GM12878 (cell line): Measurements from ENCODE around the gene CCDC17. TPM values are rescaled to one million over a fixed set of nuclear protein-coding genes. Genes with fewer than 3 reads are reported as not detected.

ENCODE experiments used
- BHLHE40 ChIP-seq, 2 experiments: fragments of 450-650 bp in 1 of 2; IDR thresholded peaks; 2 replicates each; pipeline ENCODE4 v1.6.1; 2011 to 2017; ENCODE audit warnings: low read depth in 2 of 2, borderline replicate concordance in 1 of 2, improper control_type of control experiment in 1 of 2, low read length in 1 of 2, mild to moderate bottlenecking in 1 of 2
- CBFB ChIP-seq: IDR thresholded peaks from 2 replicates; pipeline ENCODE4 v1.6.1; 2016; ENCODE audit warnings: antibody characterized with exemption, low read depth
- EZH2 ChIP-seq: IDR thresholded peaks from 2 replicates; pipeline ENCODE4 v1.6.1; 2012; ENCODE audit warnings: low read depth, mild to moderate bottlenecking, control low read depth, inconsistent platforms, low read length, borderline replicate concordance; ENCODE audit not compliant: control insufficient read depth
- JUND ChIP-seq: IDR thresholded peaks from 2 replicates; pipeline ENCODE4 v1.6.1; 2012; ENCODE audit warnings: low read depth, mild to moderate bottlenecking, low read length, improper control_type of control experiment, moderate library complexity
- NFXL1 ChIP-seq: fragments of 450-650 bp; IDR thresholded peaks from 2 replicates; pipeline ENCODE4 v1.6.1; 2017; ENCODE audit warnings: antibody characterized with exemption, mild to moderate bottlenecking, borderline replicate concordance
- NRF1 ChIP-seq: conservative IDR thresholded peaks from 2 replicates; pipeline ENCODE4 v1.6.1; 2011; ENCODE audit warnings: mild to moderate bottlenecking, low read depth, low read length, improper control_type of control experiment
- PAX5 ChIP-seq: IDR thresholded peaks from 2 replicates; pipeline ENCODE4 v1.6.1; 2011; ENCODE audit warnings: low read depth, low read length, borderline replicate concordance
- POLR2A ChIP-seq: IDR thresholded peaks from 2 replicates; pipeline ENCODE4 v1.6.1; 2011; ENCODE audit warnings: low read depth, mild to moderate bottlenecking, low read length
- POU2F2 ChIP-seq: IDR thresholded peaks from 3 replicates; pipeline ENCODE4 v1.6.1; 2011; ENCODE audit warnings: low read depth, mild to moderate bottlenecking, low read length, borderline replicate concordance
- RAD51 ChIP-seq: fragments of 450-650 bp; IDR thresholded peaks from 2 replicates; pipeline ENCODE4 v1.6.1; 2016; ENCODE audit warnings: moderate library complexity, mild to moderate bottlenecking, inconsistent platforms
- SMAD1 ChIP-seq: fragments of 450-650 bp; IDR thresholded peaks from 2 replicates; pipeline ENCODE4 v1.6.1; 2018; ENCODE audit warnings: mild to moderate bottlenecking, low read depth; ENCODE audit not compliant: partially characterized antibody
- SMAD5 ChIP-seq: IDR thresholded peaks from 2 replicates; pipeline ENCODE4 v1.6.1; 2016; ENCODE audit warnings: antibody characterized with exemption, low read depth
- SP1 ChIP-seq: IDR thresholded peaks from one replicate; pipeline ENCODE4 v1.6.1; 2011; ENCODE audit warnings: low read depth, low read length
- polyA plus RNA-seq, 11 experiments: library from polyadenylated mRNA; depleted of rRNA in 4 of 11; unstranded in 6 of 11; stranded (reverse) in 5 of 11; fragments of >200 nt; fragmentation: Nextera tagmentation in 4 of 11; fragmentation: Illumina TruSeq in 1 of 11; extraction: Ambion mirVana in 4 of 11; extraction: Trizol in 1 of 11; gene quantifications; 1 replicate in 1 of 11; 2 replicates in 10 of 11; pipeline versions ENCODE4 v1.2.1 to v1.2.3, GENCODE V29; 2011 to 2016; ENCODE audit warnings: inconsistent platforms in 2 of 11, missing spikeins in 2 of 11, low read depth in 1 of 11
- total RNA-seq, 4 experiments: library from RNA; depleted of rRNA in 3 of 4; stranded (reverse); fragments of >200 nt in 3 of 4; fragmentation: Illumina TruSeq in 1 of 4; extraction: Trizol in 1 of 4; gene quantifications; 2 replicates each; pipeline versions ENCODE4 v1.2.1 to v1.2.3, GENCODE V29; 2013 to 2021
- TF ChIP-seq, protein P1 (sequence below): IDR thresholded peaks from 2 replicates; pipeline ENCODE4 v1.6.1; 2011; ENCODE audit warnings: borderline replicate concordance, low read depth, mild to moderate bottlenecking, moderate library complexity, low read length; ENCODE audit not compliant: insufficient read depth, poor library complexity, severe bottlenecking
- TF ChIP-seq, protein P2 (sequence below): fragments of 450-650 bp; IDR thresholded peaks from 2 replicates; pipeline ENCODE4 v1.6.1; 2017; ENCODE audit warnings: borderline replicate concordance
- TF ChIP-seq, protein P3 (sequence below): fragments of 150-350 bp; IDR thresholded peaks from 2 replicates; pipeline ENCODE4 v1.6.1; 2014; ENCODE audit warnings: mild to moderate bottlenecking, low read depth, low read length
- TF ChIP-seq, protein P4 (sequence below): fragments of 150-350 bp; IDR thresholded peaks from 2 replicates; pipeline ENCODE4 v1.6.1; 2016; ENCODE audit warnings: low read depth, low read length
- TF ChIP-seq, protein P5 (sequence below): fragments of 450-650 bp; IDR thresholded peaks from 2 replicates; pipeline ENCODE4 v1.6.1; 2018; ENCODE audit warnings: mild to moderate bottlenecking, low read depth, moderate library complexity; ENCODE audit not compliant: partially characterized antibody

The CCDC17 gene
- total and polyA plus RNA-seq, 10 of the 15 experiments (the other 5 are each of a cell fraction or from before 2014, with no cell fraction given) = 0.15 to 1.9 (median 0.69) TPM

DNA sequence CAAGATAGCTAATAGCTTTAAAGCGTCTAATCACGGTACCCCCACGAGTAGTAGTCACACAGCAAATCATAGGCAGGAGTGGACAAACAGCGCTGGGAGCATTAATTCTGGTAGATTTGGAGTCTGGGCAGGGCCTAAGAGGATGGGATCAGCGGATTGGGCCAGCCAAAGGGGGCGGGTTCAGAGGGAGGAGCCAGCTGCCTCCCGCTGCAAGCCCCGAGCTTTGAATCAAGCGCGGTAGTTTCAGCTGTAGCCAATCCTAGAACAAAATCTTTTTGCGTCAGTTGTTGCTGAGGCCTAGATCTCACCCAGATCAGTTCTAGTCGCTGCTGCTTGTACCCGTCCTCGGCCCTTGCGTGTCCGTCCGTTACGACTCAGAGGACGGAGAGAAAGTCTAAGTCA, 40.6 kb downstream of the CCDC17 start (continued):
- TF ChIP-seq NFXL1 (no peak), EZH2 (no peak), CBFB (no peak), SP1 (peak; percentile 53), RAD51 (no peak), NRF1 (no peak), POLR2A (no peak), PAX5 (no peak), BHLHE40 (IDR thresholded peaks at IDR 0.05; ENCODE audit: borderline replicate concordance in 1 of 2, low read depth in 2 of 2, low read length in 1 of 2) (peak; percentile 36 to 61; a peak in 3 of 4 replicates), SMAD1 (no peak), SMAD5 (no peak), POU2F2 (peak; percentile 52; the same call in 1 of the 3 replicates), JUND (no peak)
- TF ChIP-seq, protein P1, sequence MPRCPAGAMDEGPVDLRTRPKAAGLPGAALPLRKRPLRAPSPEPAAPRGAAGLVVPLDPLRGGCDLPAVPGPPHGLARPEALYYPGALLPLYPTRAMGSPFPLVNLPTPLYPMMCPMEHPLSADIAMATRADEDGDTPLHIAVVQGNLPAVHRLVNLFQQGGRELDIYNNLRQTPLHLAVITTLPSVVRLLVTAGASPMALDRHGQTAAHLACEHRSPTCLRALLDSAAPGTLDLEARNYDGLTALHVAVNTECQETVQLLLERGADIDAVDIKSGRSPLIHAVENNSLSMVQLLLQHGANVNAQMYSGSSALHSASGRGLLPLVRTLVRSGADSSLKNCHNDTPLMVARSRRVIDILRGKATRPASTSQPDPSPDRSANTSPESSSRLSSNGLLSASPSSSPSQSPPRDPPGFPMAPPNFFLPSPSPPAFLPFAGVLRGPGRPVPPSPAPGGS = no peak
- TF ChIP-seq, protein P2, sequence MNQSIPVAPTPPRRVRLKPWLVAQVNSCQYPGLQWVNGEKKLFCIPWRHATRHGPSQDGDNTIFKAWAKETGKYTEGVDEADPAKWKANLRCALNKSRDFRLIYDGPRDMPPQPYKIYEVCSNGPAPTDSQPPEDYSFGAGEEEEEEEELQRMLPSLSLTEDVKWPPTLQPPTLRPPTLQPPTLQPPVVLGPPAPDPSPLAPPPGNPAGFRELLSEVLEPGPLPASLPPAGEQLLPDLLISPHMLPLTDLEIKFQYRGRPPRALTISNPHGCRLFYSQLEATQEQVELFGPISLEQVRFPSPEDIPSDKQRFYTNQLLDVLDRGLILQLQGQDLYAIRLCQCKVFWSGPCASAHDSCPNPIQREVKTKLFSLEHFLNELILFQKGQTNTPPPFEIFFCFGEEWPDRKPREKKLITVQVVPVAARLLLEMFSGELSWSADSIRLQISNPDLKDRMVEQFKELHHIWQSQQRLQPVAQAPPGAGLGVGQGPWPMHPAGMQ = no peak
- TF ChIP-seq, protein P3, sequence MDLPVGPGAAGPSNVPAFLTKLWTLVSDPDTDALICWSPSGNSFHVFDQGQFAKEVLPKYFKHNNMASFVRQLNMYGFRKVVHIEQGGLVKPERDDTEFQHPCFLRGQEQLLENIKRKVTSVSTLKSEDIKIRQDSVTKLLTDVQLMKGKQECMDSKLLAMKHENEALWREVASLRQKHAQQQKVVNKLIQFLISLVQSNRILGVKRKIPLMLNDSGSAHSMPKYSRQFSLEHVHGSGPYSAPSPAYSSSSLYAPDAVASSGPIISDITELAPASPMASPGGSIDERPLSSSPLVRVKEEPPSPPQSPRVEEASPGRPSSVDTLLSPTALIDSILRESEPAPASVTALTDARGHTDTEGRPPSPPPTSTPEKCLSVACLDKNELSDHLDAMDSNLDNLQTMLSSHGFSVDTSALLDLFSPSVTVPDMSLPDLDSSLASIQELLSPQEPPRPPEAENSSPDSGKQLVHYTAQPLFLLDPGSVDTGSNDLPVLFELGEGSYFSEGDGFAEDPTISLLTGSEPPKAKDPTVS = no peak
- TF ChIP-seq, protein P4, sequence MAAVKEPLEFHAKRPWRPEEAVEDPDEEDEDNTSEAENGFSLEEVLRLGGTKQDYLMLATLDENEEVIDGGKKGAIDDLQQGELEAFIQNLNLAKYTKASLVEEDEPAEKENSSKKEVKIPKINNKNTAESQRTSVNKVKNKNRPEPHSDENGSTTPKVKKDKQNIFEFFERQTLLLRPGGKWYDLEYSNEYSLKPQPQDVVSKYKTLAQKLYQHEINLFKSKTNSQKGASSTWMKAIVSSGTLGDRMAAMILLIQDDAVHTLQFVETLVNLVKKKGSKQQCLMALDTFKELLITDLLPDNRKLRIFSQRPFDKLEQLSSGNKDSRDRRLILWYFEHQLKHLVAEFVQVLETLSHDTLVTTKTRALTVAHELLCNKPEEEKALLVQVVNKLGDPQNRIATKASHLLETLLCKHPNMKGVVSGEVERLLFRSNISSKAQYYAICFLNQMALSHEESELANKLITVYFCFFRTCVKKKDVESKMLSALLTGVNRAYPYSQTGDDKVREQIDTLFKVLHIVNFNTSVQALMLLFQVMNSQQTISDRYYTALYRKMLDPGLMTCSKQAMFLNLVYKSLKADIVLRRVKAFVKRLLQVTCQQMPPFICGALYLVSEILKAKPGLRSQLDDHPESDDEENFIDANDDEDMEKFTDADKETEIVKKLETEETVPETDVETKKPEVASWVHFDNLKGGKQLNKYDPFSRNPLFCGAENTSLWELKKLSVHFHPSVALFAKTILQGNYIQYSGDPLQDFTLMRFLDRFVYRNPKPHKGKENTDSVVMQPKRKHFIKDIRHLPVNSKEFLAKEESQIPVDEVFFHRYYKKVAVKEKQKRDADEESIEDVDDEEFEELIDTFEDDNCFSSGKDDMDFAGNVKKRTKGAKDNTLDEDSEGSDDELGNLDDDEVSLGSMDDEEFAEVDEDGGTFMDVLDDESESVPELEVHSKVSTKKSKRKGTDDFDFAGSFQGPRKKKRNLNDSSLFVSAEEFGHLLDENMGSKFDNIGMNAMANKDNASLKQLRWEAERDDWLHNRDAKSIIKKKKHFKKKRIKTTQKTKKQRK = no peak
- TF ChIP-seq, protein P5, sequence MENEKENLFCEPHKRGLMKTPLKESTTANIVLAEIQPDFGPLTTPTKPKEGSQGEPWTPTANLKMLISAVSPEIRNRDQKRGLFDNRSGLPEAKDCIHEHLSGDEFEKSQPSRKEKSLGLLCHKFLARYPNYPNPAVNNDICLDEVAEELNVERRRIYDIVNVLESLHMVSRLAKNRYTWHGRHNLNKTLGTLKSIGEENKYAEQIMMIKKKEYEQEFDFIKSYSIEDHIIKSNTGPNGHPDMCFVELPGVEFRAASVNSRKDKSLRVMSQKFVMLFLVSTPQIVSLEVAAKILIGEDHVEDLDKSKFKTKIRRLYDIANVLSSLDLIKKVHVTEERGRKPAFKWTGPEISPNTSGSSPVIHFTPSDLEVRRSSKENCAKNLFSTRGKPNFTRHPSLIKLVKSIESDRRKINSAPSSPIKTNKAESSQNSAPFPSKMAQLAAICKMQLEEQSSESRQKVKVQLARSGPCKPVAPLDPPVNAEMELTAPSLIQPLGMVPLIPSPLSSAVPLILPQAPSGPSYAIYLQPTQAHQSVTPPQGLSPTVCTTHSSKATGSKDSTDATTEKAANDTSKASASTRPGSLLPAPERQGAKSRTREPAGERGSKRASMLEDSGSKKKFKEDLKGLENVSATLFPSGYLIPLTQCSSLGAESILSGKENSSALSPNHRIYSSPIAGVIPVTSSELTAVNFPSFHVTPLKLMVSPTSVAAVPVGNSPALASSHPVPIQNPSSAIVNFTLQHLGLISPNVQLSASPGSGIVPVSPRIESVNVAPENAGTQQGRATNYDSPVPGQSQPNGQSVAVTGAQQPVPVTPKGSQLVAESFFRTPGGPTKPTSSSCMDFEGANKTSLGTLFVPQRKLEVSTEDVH = no peak
- TF ChIP-seq, all 136 proteins: peak for 16
